Fibroblast of villous mesenchyme (primary cell): ENCODE data around the gene TMUB1. TPM values are rescaled to one million over a fixed set of nuclear protein-coding genes. Genes with fewer than 3 reads are reported as not detected.
A peak's percentile ranks its signal among the peaks of the same experiment; 100 is the strongest.

ENCODE experiments used
- DNase-seq: peaks from one replicate; pipeline ENCODE4 v3.0.0-alpha.2; 2010; ENCODE audit warnings: low read depth
- H3K4me3 ChIP-seq: 2 replicates; pipeline ENCODE4 v1.5.1; 2011; ENCODE audit warnings: low read depth, mild to moderate bottlenecking, low read length
- total RNA-seq: library from RNA; depleted of rRNA; stranded (reverse); fragments of >200 nt; gene quantifications from 2 replicates; pipeline ENCODE4 v1.2.3, GENCODE V29; 2012
- TF ChIP-seq, protein P1 (sequence below): IDR thresholded peaks from 2 replicates; pipeline ENCODE4 v1.5.1; 2012; ENCODE audit warnings: low read depth, mild to moderate bottlenecking, low read length; ENCODE audit not compliant: insufficient read depth

The TMUB1 gene
- total RNA-seq, 1 donor: 17.7 TPM

DNA sequence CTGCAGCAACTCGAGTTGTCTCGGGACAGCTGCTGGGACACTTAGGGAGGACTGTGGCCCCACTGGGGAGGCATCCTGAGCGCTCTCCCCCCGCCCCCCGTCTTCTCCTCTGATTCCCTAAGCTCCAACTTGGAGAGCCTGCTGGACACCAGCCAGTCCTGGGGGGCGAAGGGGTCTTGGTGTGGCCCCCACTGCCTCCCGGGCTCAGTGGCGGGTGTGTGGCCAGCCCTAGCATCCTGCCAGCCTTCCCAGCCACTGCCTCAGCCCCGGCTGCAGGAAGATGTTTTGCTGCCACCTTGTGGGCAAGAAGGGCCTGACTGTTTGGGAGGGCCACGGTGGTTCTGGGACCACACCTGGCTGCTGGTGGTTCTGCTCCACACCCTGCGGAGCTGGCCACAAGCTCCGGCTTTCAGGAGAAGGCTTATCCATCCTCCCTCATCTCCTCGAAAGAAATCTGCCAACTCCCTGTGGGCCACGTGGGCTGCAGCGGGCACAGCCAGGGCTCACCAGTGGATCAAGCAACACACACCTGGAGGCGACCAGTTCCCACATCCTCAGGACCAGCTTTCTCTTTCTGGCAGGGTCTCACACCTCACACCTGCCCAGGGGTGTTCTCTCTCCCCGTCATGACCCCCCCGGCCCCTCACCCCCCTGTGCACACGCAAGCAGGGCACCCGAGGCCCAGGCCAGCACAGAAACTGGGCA lies 27.8 kb upstream of the TMUB1 start:
- TF ChIP-seq, protein P1, sequence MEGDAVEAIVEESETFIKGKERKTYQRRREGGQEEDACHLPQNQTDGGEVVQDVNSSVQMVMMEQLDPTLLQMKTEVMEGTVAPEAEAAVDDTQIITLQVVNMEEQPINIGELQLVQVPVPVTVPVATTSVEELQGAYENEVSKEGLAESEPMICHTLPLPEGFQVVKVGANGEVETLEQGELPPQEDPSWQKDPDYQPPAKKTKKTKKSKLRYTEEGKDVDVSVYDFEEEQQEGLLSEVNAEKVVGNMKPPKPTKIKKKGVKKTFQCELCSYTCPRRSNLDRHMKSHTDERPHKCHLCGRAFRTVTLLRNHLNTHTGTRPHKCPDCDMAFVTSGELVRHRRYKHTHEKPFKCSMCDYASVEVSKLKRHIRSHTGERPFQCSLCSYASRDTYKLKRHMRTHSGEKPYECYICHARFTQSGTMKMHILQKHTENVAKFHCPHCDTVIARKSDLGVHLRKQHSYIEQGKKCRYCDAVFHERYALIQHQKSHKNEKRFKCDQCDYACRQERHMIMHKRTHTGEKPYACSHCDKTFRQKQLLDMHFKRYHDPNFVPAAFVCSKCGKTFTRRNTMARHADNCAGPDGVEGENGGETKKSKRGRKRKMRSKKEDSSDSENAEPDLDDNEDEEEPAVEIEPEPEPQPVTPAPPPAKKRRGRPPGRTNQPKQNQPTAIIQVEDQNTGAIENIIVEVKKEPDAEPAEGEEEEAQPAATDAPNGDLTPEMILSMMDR: peak; percentile 85
- peak; percentile 74 for DNase-seq

DNA sequence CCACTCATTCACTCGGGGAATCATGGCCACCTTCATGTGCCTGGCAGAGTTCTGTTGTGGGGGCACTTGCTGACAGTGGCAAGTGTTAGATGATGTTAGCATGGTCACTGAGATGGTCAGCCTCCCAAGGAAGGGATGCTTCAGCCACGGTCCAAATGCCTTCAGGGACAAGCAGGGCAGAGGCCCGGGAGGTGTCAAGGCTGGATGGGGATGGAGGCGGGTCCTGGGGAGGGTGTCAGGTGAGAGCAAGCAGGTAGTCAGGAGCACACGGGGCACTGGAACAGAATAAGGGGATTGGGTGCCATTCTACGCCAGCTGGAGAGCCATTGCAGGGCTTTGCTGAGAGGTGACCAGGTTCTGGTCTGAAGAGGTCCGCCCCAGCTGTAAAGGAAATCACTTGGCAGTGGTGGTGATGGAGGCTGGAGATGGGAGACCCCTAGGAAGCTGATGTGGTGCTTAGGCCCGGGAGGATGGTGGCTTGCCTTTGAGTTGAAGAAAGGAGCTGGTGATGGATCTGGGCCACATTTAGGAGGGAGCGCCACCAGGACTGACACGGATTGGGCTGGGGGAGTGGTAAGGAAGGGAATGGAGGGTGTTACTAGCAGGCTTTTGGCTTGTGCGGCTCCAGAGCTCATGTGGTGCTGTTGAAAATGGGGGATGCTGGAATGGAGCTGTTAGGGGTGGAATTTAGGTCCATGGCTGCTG lies 27.1 kb upstream of the TMUB1 start:
- TF ChIP-seq, protein P1: no peak
- H3K4me3 ChIP-seq: no peak overlapping the region
- no peak for DNase-seq

More for the DNA sequence above, 27.8 kb upstream of the TMUB1 start:
- H3K4me3 ChIP-seq: no peak overlapping the region

DNA sequence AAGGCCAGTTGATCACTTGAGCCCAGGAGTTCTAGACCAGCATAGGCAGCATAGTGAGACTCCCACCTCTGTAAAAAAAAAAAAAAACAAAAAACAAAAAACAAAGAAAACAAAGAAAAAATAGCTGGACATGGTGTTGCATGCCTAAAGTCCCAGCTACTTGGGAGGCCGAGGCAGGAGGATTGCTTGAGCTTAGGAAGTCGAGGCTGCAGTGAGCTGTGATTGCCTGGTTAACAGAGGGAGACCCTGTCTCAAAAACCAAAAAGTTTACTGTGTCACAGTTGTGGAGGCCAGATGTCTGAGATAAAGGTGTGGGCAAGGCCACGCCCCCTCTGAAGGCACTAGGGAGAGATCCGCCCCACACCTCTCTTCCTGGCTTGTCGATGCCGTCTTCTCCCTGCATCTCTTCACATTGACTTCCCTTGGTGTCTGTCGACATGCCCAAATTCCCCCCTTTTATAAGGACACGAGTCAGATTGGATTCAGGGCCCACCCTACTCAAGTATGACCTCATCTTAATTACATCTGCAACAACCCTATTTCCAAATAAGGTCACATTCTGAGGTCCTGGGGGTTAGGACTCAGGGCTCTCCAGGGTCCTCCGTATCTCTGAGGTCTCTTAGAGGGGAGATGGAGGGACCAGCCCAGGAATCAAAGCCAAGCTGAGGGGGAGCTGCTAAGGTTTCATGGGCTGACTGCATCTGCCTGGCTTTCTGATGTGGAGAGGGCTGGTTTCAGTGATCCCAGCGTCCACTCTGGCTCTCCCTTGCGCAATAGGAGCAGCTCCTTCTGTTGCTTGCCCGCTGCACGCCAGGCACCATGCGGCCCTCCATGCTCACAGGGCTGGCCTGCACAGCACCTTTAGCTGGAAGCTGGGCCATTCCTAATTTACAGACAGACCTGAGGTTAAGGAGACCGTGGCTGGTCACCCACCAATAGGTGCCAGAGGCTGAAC lies 26.1 kb upstream of the TMUB1 start:
- peak; percentile 79 for DNase-seq
- TF ChIP-seq, protein P1: no peak
- no peak overlapping the region for H3K4me3 ChIP-seq

DNA sequence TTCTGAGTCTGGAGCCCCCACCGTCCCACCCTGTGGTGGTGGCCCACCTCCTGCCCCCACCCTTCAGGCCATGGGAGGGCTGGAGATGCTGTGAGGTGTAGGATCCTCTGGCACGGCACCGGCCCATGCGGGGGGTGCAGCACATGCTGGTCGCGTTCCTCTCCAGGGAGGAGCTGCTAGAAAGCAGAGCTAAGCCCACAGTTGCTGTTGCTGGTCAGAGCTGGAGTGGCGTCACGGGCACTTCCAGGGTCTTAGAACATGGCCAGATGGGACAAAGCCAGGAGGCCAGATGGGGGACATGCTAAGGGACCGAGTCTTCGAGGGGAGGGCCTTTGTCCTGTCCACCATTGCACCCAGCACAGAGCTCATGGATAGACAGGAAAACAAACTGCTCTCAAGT lies 24.6 kb upstream of the TMUB1 start:
- TF ChIP-seq, protein P1: no peak
- H3K4me3 ChIP-seq: no peak overlapping the region
- no peak for DNase-seq

DNA sequence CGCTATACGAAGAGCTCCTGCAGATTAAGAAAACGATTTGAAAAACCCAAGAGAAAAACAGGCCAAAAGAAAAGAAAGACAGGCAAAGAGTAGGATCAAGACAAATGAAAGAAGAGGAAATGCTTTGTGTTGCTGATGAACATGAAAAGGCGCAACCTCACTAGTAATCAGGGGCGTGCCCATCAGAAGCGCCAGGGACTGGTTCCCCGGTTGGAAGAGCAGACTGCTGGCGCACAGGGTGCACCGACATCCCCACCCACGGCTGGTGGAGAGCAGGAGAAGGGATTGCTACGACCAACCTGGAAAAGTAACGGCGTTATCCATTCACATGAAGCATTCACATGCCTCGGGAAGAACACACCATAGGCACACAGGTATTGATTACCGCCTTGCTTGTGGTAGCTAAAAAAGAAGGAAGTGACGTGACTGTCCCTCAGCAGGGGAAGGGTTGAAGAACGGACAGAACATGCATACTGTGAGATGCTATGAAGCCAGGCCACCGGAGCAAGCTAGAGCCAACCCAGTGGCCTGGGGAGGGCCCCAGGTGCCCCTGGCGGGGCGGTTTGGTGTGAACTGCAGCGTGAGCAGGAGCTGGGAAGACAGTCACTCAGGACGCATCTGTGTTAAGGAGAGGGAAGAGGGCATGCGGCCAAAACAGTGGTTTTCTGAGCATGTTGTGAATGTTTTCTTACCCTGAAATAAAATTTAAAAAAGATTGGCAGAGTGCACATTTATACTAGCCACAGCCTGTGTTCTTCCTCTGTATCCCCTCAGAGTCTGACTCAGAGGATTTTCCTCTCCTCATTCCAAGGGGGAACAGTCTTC lies 21.3 kb upstream of the TMUB1 start:
- TF ChIP-seq, protein P1: no peak
- H3K4me3 ChIP-seq: no peak overlapping the region
- DNase-seq: peak; percentile 63

DNA sequence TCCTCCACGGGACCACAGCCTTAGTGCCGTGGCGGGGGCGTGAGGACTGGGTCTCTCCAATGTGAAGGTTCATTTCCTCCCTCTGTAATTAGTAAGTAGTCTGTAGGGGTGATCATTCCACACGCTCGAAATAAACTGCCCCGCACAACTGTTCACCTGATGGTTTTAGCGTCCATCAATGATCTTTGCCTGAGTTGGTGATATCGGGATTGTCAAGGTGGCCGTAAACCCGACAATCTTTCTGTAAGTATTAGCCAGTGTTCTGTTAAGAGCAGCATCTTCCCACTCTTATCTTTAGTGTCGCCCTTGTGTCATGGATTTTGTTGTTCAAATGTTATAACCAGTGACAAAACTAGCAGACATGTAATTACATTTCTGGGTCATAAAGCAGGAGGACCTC lies 20.7 kb upstream of the TMUB1 start:
- DNase-seq: no peak
- no peak overlapping the region for H3K4me3 ChIP-seq
- TF ChIP-seq, protein P1: no peak
